Chondrocyte (in vitro differentiated cells): Measurements from ENCODE around the gene TXNRD2. TPM values are rescaled to one million over a fixed set of nuclear protein-coding genes. Genes with fewer than 3 reads are reported as not detected.
A peak's percentile ranks its signal among the peaks of the same experiment; 100 is the strongest.
"Not testable (repeated sequence)": the region's sequence is repeated elsewhere in the genome, so short reads cannot be mapped to it uniquely, and the experiment has no call there.

Experiments
- DNase-seq: peaks from one replicate; pipeline ENCODE4 v3.0.0; 2021; ENCODE audit warnings: mixed read lengths, low spot score
- H3K27ac Mint-ChIP-seq: one replicate; pipeline ENCODE4 v1.8.0; 2021; ENCODE audit warnings: mild to moderate bottlenecking, moderate library complexity, mixed read lengths; ENCODE audit not compliant: unreplicated experiment
- H3K27me3 Mint-ChIP-seq: 2 replicates; pipeline ENCODE4 v1.8.0; 2021; ENCODE audit warnings: low read depth, mixed read lengths
- H3K36me3 Mint-ChIP-seq: 2 replicates; pipeline ENCODE4 v1.8.0; 2021; ENCODE audit warnings: low read depth, mixed read lengths
- H3K4me1 Mint-ChIP-seq: 2 replicates; pipeline ENCODE4 v1.8.0; 2021; ENCODE audit warnings: low read depth, mild to moderate bottlenecking, mixed read lengths
- H3K4me3 Mint-ChIP-seq: one replicate; pipeline ENCODE4 v1.8.0; 2021; ENCODE audit warnings: mild to moderate bottlenecking, moderate library complexity, mixed read lengths; ENCODE audit not compliant: unreplicated experiment
- H3K9me3 Mint-ChIP-seq: 2 replicates; pipeline ENCODE4 v1.8.0; 2021; ENCODE audit warnings: low read depth, mixed read lengths
- total RNA-seq: library from RNA; stranded (reverse); gene quantifications from 3 replicates; pipeline ENCODE4 v1.2.1, GENCODE V29; 2021
- TF ChIP-seq, protein P1 (sequence below): fragments of 200-600 bp; sonication (generic); IDR thresholded peaks from 2 replicates; pipeline ENCODE4 v1.5.0; 2021; ENCODE audit warnings: antibody characterized with exemption, mild to moderate bottlenecking, moderate library complexity

The TXNRD2 gene
- total RNA-seq, 1 donor from 2014 or later, result 14.1 TPM

DNA sequence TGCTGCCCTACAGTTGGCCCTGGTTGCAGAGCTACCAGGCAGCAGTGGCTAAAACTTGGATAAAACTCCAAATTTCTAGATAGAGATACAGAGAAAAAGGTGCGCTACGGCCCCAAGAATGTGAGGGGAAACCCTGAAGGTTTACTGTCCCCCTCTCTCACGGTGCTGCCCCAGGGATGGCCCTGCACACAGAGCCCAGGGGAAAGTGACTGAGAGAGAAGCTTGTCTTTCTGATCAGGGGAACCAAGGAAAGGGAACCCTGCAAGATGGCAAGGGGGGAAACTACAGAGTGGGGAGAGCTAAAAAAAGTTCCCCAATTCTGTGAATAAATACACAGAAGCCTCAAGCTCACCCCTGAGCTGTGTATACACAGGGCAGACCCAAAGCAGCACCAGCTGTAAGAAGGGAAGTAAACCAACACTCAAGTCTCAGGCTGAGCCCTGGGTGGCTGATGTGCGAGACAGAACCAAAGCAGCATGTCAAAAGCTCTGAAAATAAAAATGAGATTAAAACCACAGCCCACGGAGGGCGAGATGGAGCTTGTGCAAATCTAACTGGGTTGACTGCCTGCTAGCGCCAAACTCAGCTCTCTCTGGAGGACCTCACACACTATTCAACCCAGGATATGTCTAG lies 109.0 kb downstream of the TXNRD2 start:
- no peaks in the 10 kb centered on the region for H3K27me3 Mint-ChIP-seq
- no peak for DNase-seq

DNA sequence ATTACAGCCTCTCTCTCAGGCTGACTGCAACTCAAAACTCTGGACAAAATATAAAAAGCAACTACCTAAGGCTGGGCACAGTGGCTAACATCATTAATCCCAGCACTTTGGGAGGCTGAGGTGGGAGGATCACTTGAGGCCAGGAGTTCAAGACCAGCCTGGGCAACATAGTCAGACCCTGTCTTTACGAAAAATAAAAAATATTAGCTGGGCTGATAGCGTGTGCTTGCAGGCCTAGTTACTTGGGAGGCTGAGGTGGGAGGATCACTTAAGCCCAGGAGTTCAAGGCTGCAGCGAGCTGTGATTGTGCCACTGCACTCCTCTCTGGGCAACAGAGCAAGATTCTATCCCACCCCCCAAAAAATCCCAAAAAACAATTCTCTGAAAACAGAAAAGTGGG lies 109.6 kb downstream of the TXNRD2 start:
- not testable (repeated sequence) for H3K27ac Mint-ChIP-seq, H3K36me3 Mint-ChIP-seq, H3K9me3 Mint-ChIP-seq, H3K4me3 Mint-ChIP-seq, DNase-seq, H3K27me3 Mint-ChIP-seq
- H3K4me1 Mint-ChIP-seq, result peaks cover 12% of the 10 kb centered on the region

More for the DNA sequence above, 109.0 kb downstream of the TXNRD2 start:
- no peaks in the 10 kb centered on the region for H3K36me3 Mint-ChIP-seq
- TF ChIP-seq, protein P1, sequence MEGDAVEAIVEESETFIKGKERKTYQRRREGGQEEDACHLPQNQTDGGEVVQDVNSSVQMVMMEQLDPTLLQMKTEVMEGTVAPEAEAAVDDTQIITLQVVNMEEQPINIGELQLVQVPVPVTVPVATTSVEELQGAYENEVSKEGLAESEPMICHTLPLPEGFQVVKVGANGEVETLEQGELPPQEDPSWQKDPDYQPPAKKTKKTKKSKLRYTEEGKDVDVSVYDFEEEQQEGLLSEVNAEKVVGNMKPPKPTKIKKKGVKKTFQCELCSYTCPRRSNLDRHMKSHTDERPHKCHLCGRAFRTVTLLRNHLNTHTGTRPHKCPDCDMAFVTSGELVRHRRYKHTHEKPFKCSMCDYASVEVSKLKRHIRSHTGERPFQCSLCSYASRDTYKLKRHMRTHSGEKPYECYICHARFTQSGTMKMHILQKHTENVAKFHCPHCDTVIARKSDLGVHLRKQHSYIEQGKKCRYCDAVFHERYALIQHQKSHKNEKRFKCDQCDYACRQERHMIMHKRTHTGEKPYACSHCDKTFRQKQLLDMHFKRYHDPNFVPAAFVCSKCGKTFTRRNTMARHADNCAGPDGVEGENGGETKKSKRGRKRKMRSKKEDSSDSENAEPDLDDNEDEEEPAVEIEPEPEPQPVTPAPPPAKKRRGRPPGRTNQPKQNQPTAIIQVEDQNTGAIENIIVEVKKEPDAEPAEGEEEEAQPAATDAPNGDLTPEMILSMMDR, result no peak
- no peak overlapping the region for H3K27ac Mint-ChIP-seq
- H3K4me1 Mint-ChIP-seq, result peaks cover 12% of the 10 kb centered on the region
- H3K4me3 Mint-ChIP-seq, result no peak overlapping the region
- no peaks in the 10 kb centered on the region for H3K9me3 Mint-ChIP-seq

DNA sequence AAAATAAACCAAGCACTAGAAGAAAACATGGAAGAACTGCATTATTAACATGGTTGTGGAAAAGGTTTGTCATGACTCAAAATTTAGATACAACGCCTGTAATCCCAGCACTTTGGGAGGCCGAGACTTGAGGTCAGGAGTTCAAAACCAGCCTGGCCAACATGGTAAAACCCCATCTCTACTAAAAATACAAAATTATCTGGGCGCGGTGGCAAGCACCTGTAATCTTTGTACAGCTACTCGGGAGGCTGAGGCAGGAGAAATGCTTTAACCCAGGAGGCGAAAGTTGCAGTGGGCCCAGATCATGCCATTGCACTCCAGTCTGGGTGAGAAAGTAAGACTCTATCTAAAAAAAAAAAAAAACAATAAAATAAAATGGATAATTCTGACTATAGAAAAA lies 110.6 kb downstream of the TXNRD2 start:
- TF ChIP-seq, protein P1, result no peak

DNA sequence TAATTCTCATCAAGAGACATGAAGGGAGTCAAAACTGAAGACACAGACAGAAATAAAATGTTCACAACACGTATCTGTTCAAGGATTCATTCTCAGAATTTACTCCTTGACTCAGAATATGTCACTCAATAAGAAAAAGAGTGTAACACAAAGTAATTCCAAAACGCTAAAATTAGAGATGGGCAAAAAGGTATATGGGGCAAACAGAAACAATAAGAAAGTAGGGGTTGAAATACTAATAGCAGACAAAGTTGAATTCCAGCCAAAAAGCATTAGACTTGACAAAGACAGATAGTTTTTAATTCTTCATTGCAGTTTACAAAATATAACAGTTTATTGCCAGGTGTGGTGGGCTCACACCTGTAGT lies 113.6 kb downstream of the TXNRD2 start:
- H3K36me3 Mint-ChIP-seq, result no peaks in the 10 kb centered on the region
- no peaks in the 10 kb centered on the region for H3K4me1 Mint-ChIP-seq
- DNase-seq, result no peak
- H3K27ac Mint-ChIP-seq, result no peak overlapping the region
- TF ChIP-seq, protein P1, result no peak
- H3K9me3 Mint-ChIP-seq, result no peaks in the 10 kb centered on the region
- no peak overlapping the region for H3K4me3 Mint-ChIP-seq
- no peaks in the 10 kb centered on the region for H3K27me3 Mint-ChIP-seq

More for the DNA sequence above, 110.6 kb downstream of the TXNRD2 start:
- Mint-ChIP-seq H3K4me1 (peaks cover 5% of the 10 kb centered on the region), H3K9me3 (no peaks in the 10 kb centered on the region), H3K27ac (no peak overlapping the region), H3K36me3 (no peaks in the 10 kb centered on the region), H3K4me3 (no peak overlapping the region), H3K27me3 (no peaks in the 10 kb centered on the region)
- peak; percentile 12 for DNase-seq

DNA sequence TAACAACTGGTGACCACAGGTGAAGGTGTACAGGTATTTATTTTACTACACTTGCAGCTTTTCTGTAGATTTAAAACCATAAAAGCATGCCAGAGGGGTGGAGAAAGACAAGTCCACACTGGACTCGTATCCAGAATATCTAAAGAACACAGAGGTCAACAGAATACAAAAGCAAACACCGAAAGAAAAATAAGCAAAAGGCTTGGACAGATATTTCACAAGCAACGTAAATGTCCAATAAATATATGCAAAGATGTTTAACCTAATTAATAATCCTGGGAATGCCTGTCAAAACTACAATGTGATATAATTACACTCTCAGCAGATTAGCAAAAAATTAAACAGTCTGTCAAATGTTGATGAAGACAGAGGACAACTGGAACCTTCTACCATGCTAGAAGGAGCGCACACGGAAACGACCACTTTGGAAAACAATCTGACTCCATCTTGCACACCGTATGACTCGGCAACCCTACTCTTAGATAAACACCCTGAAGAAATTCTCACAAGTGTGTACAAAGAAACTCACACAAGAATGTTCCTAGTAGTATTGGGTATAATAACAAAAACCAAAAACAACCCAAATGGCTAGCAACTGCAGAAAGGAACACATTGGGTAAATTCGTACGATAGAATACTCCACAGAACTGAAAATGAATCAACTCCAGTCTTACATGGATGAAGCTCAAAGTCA lies 114.1 kb downstream of the TXNRD2 start:
- H3K9me3 Mint-ChIP-seq, result no peaks in the 10 kb centered on the region
- no peaks in the 10 kb centered on the region for H3K36me3 Mint-ChIP-seq
- no peaks in the 10 kb centered on the region for H3K27me3 Mint-ChIP-seq
- no peak overlapping the region for H3K4me3 Mint-ChIP-seq
- H3K4me1 Mint-ChIP-seq, result no peaks in the 10 kb centered on the region
- TF ChIP-seq, protein P1, result no peak
- no peak for DNase-seq
- H3K27ac Mint-ChIP-seq, result no peak overlapping the region

DNA sequence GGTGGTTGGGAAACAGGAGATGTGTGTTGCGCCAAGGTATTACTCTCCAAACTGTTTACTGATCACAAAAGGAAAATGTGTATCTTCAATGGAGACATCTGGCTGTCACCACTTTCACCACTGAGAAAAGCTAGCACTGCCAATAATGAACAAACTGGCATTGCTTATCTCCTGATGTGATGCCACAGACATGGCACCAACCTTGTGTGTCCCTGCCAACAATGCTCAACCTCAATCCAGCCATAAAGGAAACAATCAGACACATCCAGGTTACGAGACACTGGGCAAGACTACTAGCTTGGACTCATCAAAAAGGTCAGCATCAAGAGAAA lies 115.0 kb downstream of the TXNRD2 start:
- Mint-ChIP-seq H3K9me3 (no peaks in the 10 kb centered on the region), H3K4me3 (no peak overlapping the region), H3K36me3 (no peaks in the 10 kb centered on the region), H3K4me1 (no peaks in the 10 kb centered on the region), H3K27me3 (no peaks in the 10 kb centered on the region), H3K27ac (no peak overlapping the region)
- TF ChIP-seq, protein P1, result no peak
- no peak for DNase-seq
